Prostate gland (tissue), 2 donors: ENCODE results near the gene SNRK. TPM values are rescaled to one million over a fixed set of nuclear protein-coding genes. Genes with fewer than 3 reads are reported as not detected.

Source experiments
- DNase-seq: peaks from one replicate; pipeline ENCODE4 v3.0.0-alpha.2; 2019; ENCODE audit warnings: low spot score
- H3K27ac ChIP-seq, 2 donors: fragments of 200-600 bp; sonication (generic); 2 replicates each; pipeline ENCODE4 v1.5.1; 2017 to 2019
- H3K27me3 ChIP-seq: fragments of 200-600 bp; sonication (generic); replicated peaks from 2 replicates; pipeline ENCODE4 v1.5.1; 2019; ENCODE audit not compliant: insufficient read depth
- H3K36me3 ChIP-seq, 2 donors: fragments of 200-600 bp; sonication (generic); 1 replicate in 1 of 2; 2 replicates in 1 of 2; pipeline versions ENCODE4 v1.5.1 to v1.8.1; 2017 to 2019
- H3K4me1 ChIP-seq: fragments of 200-600 bp; sonication (generic); replicated peaks from 2 replicates; pipeline ENCODE4 v1.5.1; 2019
- H3K4me3 ChIP-seq, 2 donors: fragments of 200-600 bp; sonication (generic); 2 replicates each; pipeline ENCODE4 v1.5.1; 2017 to 2019
- H3K9me3 ChIP-seq: fragments of 200-600 bp; sonication (generic); 2 replicates; pipeline ENCODE4 v1.5.1; 2017
- POLR2A ChIP-seq: fragments of 450-650 bp; IDR thresholded peaks from one replicate; pipeline ENCODE4 v1.6.1; 2016; ENCODE audit warnings: antibody characterized with exemption, mild to moderate bottlenecking
- POLR2AphosphoS5 ChIP-seq: sonication (generic); formaldehyde crosslinking; IDR thresholded peaks from one replicate; pipeline ENCODE4 v1.6.1; 2017; ENCODE audit warnings: antibody characterized with exemption
- WGBS: methylation state at CpG from one replicate; pipeline ENCODE4 v1.1.5; 2018; 5-methylcytosine and 5-hydroxymethylcytosine counted together
- intact Hi-C: fragments of 100-400 bp; cut with DNase I; formaldehyde crosslinking; loops from one replicate; pipeline ENCODE4 v1.14.2; 2022
- total RNA-seq, 2 donors: library from RNA; depleted of rRNA; stranded (reverse); fragments of >200 nt; gene quantifications; one replicate each; pipeline ENCODE4 v1.1.0, GENCODE V29; 2016
- TF ChIP-seq, protein P1 (sequence below), 4 experiments: fragments of 200-600 bp in 2 of 4; fragments of 450-650 bp in 2 of 4; sonication (generic) in 2 of 4; IDR thresholded peaks; 1 replicate in 3 of 4; 2 replicates in 1 of 4; pipeline ENCODE4 v1.5.1; 2016 to 2019; ENCODE audit warnings: antibody characterized with exemption in 4 of 4, mild to moderate bottlenecking in 2 of 4, moderate library complexity in 2 of 4

Gene SNRK
- total RNA-seq, 2 donors from 2014 or later, result 18.9 to 38.1 TPM

DNA sequence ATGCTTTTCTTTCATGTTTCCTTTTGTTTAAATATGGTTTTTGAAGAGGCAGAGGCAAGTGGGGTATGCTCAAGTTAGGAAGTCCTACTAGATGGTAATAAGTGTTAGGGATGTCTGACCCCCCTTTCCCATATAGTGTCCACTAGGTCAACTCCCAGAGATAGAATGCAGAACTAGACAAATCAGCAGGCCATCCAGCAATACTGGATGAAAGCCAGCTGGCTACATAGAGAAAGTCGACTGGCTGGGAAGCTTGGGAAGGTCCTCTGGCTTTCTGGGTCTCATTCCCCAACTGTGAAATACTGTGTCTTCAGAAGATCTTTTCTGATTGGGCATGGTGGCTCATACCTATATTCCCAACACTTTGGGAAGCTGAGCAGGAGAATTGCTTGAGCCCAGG is 113.8 kb downstream of the SNRK start:
- Histone ChIP-seq H3K27me3 (no peaks in the 10 kb centered on the region), H3K27ac (no peak overlapping the region), H3K4me3 (no peak overlapping the region), H3K36me3 (no peaks in the 10 kb centered on the region), H3K9me3 (no peaks in the 10 kb centered on the region), H3K4me1 (no peaks in the 10 kb centered on the region)
- intact Hi-C loops, result no loop called here
- WGBS, result 48% methylated on average over 1 of the region's 1 CpG
- TF ChIP-seq POLR2A (no peak), POLR2AphosphoS5 (no peak)
- TF ChIP-seq, protein P1, sequence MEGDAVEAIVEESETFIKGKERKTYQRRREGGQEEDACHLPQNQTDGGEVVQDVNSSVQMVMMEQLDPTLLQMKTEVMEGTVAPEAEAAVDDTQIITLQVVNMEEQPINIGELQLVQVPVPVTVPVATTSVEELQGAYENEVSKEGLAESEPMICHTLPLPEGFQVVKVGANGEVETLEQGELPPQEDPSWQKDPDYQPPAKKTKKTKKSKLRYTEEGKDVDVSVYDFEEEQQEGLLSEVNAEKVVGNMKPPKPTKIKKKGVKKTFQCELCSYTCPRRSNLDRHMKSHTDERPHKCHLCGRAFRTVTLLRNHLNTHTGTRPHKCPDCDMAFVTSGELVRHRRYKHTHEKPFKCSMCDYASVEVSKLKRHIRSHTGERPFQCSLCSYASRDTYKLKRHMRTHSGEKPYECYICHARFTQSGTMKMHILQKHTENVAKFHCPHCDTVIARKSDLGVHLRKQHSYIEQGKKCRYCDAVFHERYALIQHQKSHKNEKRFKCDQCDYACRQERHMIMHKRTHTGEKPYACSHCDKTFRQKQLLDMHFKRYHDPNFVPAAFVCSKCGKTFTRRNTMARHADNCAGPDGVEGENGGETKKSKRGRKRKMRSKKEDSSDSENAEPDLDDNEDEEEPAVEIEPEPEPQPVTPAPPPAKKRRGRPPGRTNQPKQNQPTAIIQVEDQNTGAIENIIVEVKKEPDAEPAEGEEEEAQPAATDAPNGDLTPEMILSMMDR (IDR thresholded peaks at IDR 0.05), result no peak
- no peak for DNase-seq

Other genes with a start within 250 kb of the SNRK start
- gene POMGNT2, start 180.5 kb upstream of the SNRK start, total RNA-seq, result 10 to 100 TPM; 20.7 to 46.5 TPM